H1 (cell line): ENCODE results near the gene GH2. TPM values are rescaled to one million over a fixed set of nuclear protein-coding genes. Genes with fewer than 3 reads are reported as not detected.

Source experiments
- CTCF ChIA-PET: fragments of 300-600 bp; sonication (Branson Sonifier 250); formaldehyde crosslinking; loops from one replicate; lab custom pipeline; 2021; ENCODE audit not compliant: partially characterized antibody; lab: Charles Lee
- POLR2A ChIA-PET: fragments of 300-600 bp; sonication (Branson Sonifier 250); formaldehyde crosslinking; loops from one replicate; lab custom pipeline; 2021; ENCODE audit warnings: inconsistent platforms; ENCODE audit not compliant: partially characterized antibody; lab: Charles Lee
- DNase-seq, 2 experiments: peaks; one replicate each; pipeline versions ENCODE4 v3.0.0 to v3.0.0-alpha.2; 2010 to 2022; ENCODE audit warnings: low spot score in 2 of 2, low read depth in 1 of 2, mixed read lengths in 1 of 2
- FAIRE-seq: peaks from 2 replicates; lab custom pipeline; 2011; peaks lifted over from hg19 to GRCh38; lab: Jason Lieb, UNC
- H2AFZ ChIP-seq: 2 replicates; pipeline ENCODE4 v1.8.1; 2012; ENCODE audit warnings: low read length, inconsistent platforms
- H2AK5ac ChIP-seq: 2 replicates; pipeline ENCODE4 v1.6.1; 2013; ENCODE audit warnings: low read depth, low read length
- H2BK120ac ChIP-seq: replicated peaks from 2 replicates; pipeline ENCODE3; 2013; ENCODE audit warnings: low read depth, low read length, inconsistent platforms
- H2BK12ac ChIP-seq: 2 replicates; pipeline ENCODE4 v1.6.1; 2013; ENCODE audit warnings: low read depth, low read length
- H2BK15ac ChIP-seq: 2 replicates; pipeline ENCODE4 v1.6.1; 2013; ENCODE audit warnings: low read length
- H2BK20ac ChIP-seq: 2 replicates; pipeline ENCODE4 v1.6.1; 2013; ENCODE audit warnings: low read length
- H2BK5ac ChIP-seq: 2 replicates; pipeline ENCODE4 v1.6.1; 2013; ENCODE audit warnings: low read depth, low read length
- H3K14ac ChIP-seq: 2 replicates; pipeline ENCODE4 v1.6.1; 2013; ENCODE audit warnings: inconsistent platforms; ENCODE audit not compliant: insufficient read length
- H3K18ac ChIP-seq: 2 replicates; pipeline ENCODE4 v1.6.1; 2013; ENCODE audit warnings: low read length; ENCODE audit errors: extremely low read depth
- H3K23ac ChIP-seq: 2 replicates; pipeline ENCODE4 v1.6.1; 2013; ENCODE audit warnings: inconsistent platforms; ENCODE audit not compliant: insufficient read length
- H3K23me2 ChIP-seq: 2 replicates; pipeline ENCODE4 v1.6.1; 2013; ENCODE audit warnings: low read depth, low read length
- H3K27ac ChIP-seq: 2 replicates; pipeline ENCODE4 v1.6.1; 2011; ENCODE audit warnings: low read depth, low read length, inconsistent platforms
- H3K27me3 ChIP-seq, 4 experiments: replicated peaks in 1 of 4; 1 replicate in 1 of 4; 2 replicates in 3 of 4; pipeline versions ENCODE4 v1.6.1 to v1.8.1; 2011 to 2013; ENCODE audit warnings: low read length in 3 of 4, mild to moderate bottlenecking in 3 of 4, inconsistent platforms in 2 of 4, mixed read lengths in 2 of 4, moderate library complexity in 1 of 4; ENCODE audit not compliant: control insufficient read depth in 3 of 4, insufficient read depth in 3 of 4; ENCODE audit errors: extremely low read depth in 1 of 4
- H3K36me3 ChIP-seq, 4 experiments: 2 replicates each; pipeline versions ENCODE4 v1.6.1 to v1.8.1; 2011 to 2013; ENCODE audit warnings: mild to moderate bottlenecking in 4 of 4, low read length in 3 of 4, moderate library complexity in 2 of 4, control low read depth in 1 of 4, inconsistent platforms in 1 of 4; ENCODE audit not compliant: insufficient read depth in 4 of 4, control insufficient read depth in 2 of 4
- H3K4ac ChIP-seq: replicated peaks from 2 replicates; pipeline ENCODE3; 2013; ENCODE audit warnings: low read length, low read depth, mixed read lengths, inconsistent platforms; ENCODE audit not compliant: insufficient read length
- H3K4me1 ChIP-seq, 4 experiments: replicated peaks in 1 of 4; 1 replicate in 1 of 4; 2 replicates in 3 of 4; pipeline versions ENCODE4 v1.6.1 to v1.8.1; 2011 to 2013; ENCODE audit warnings: low read length in 3 of 4, inconsistent platforms in 2 of 4, mixed read lengths in 1 of 4; ENCODE audit not compliant: insufficient read depth in 4 of 4, control insufficient read depth in 3 of 4
- H3K4me2 ChIP-seq, 2 experiments: 2 replicates each; pipeline versions ENCODE4 v1.6.1 to v1.8.1; 2011 to 2013; ENCODE audit warnings: low read depth in 2 of 2, low read length in 2 of 2, control low read depth in 1 of 2, inconsistent platforms in 1 of 2, mild to moderate bottlenecking in 1 of 2; ENCODE audit not compliant: insufficient read depth in 1 of 2
- H3K4me3 ChIP-seq, 4 experiments: fragments of 200-600, 300-600 bp in 1 of 4; sonication (generic), shearing (Covaris generic), sonication (Bioruptor Twin) in 1 of 4; 2 replicates each; pipeline versions ENCODE4 v1.5.1 to v1.8.1; 2011 to 2016; ENCODE audit warnings: low read length in 4 of 4, low read depth in 3 of 4, control low read depth in 2 of 4, inconsistent platforms in 2 of 4, mild to moderate bottlenecking in 2 of 4, mixed read lengths in 1 of 4, moderate library complexity in 1 of 4; ENCODE audit not compliant: insufficient read depth in 2 of 4; ENCODE audit errors: extremely low read depth in 1 of 4
- H3K56ac ChIP-seq: replicated peaks from 2 replicates; pipeline ENCODE3; 2013; ENCODE audit warnings: low read depth, mild to moderate bottlenecking, mixed read lengths, low read length, inconsistent platforms; ENCODE audit not compliant: insufficient read length
- H3K79me1 ChIP-seq: 2 replicates; pipeline ENCODE4 v1.6.1; 2013; ENCODE audit warnings: low read depth, low read length, control low read depth
- H3K79me2 ChIP-seq, 2 experiments: 2 replicates each; pipeline versions ENCODE4 v1.6.1 to v1.8.1; 2012 to 2013; ENCODE audit warnings: low read length in 2 of 2, mild to moderate bottlenecking in 2 of 2, inconsistent platforms in 1 of 2; ENCODE audit not compliant: insufficient read depth in 2 of 2, control insufficient read depth in 1 of 2
- H3K9ac ChIP-seq, 4 experiments: replicated peaks in 1 of 4; 1 replicate in 1 of 4; 2 replicates in 3 of 4; pipeline versions ENCODE4 v1.6.1 to v1.8.1; 2011 to 2013; ENCODE audit warnings: low read depth in 3 of 4, low read length in 3 of 4, control low read depth in 2 of 4, mild to moderate bottlenecking in 2 of 4, moderate library complexity in 2 of 4, inconsistent platforms in 1 of 4; ENCODE audit errors: extremely low read depth in 1 of 4
- H3K9me3 ChIP-seq, 2 experiments: 2 replicates each; pipeline versions ENCODE4 v1.6.1 to v1.8.1; 2012 to 2013; ENCODE audit warnings: mild to moderate bottlenecking in 2 of 2, moderate library complexity in 2 of 2, control low read depth in 1 of 2, inconsistent platforms in 1 of 2, low read depth in 1 of 2, low read length in 1 of 2, mixed read lengths in 1 of 2; ENCODE audit not compliant: insufficient read depth in 2 of 2
- H4K20me1 ChIP-seq, 2 experiments: replicated peaks in 1 of 2; 2 replicates each; pipeline versions ENCODE3 to v1.8.1; 2011 to 2013; ENCODE audit warnings: inconsistent platforms in 2 of 2, low read length in 2 of 2, mild to moderate bottlenecking in 1 of 2; ENCODE audit not compliant: insufficient read depth in 2 of 2, control insufficient read depth in 1 of 2
- H4K5ac ChIP-seq: 2 replicates; pipeline ENCODE4 v1.6.1; 2013; ENCODE audit warnings: low read length, low read depth, mixed read lengths, inconsistent platforms; ENCODE audit not compliant: insufficient read length
- H4K8ac ChIP-seq: 2 replicates; pipeline ENCODE4 v1.8.0; 2013; ENCODE audit warnings: mild to moderate bottlenecking, moderate library complexity, low read length, inconsistent platforms; ENCODE audit not compliant: insufficient read depth; ENCODE audit errors: extremely low read depth
- H4K91ac ChIP-seq: replicated peaks from 2 replicates; pipeline ENCODE3; 2013; ENCODE audit warnings: low read length, mixed read lengths, inconsistent platforms; ENCODE audit not compliant: insufficient read length
- PHF8 ChIP-seq: fragments of 200-600 bp; sonication (generic); conservative IDR thresholded peaks from 2 replicates; pipeline ENCODE4 v1.7.1; 2012; ENCODE audit warnings: low read depth, mild to moderate bottlenecking, inconsistent platforms, low read length, moderate library complexity
- WGBS, 2 experiments: shearing (Covaris generic) in 1 of 2; methylation state at CpG; one replicate each; pipeline versions ENCODE4 v1.1.6 to v1.1.7; 2013 to 2015; ENCODE audit warnings: low lambda C conversion rate in 2 of 2, mixed read lengths in 2 of 2, inconsistent platforms in 1 of 2, low coverage in 1 of 2, missing lambda C conversion rate in 1 of 2; ENCODE audit not compliant: insufficient replicate concordance in 2 of 2, insufficient coverage in 1 of 2, insufficient read length in 1 of 2; ENCODE audit errors: extremely low coverage in 1 of 2, missing lambda C conversion rate in 1 of 2; 5-methylcytosine and 5-hydroxymethylcytosine counted together
- polyA plus RNA-seq, 7 experiments: library from polyadenylated mRNA; depleted of rRNA in 3 of 7; stranded (reverse) in 5 of 7; unstranded in 2 of 7; fragments of >200 nt in 5 of 7; fragments of 200-250 nt in 2 of 7; gene quantifications; 1 replicate in 5 of 7; 2 replicates in 1 of 7; 4 replicates in 1 of 7; pipeline versions ENCODE4 v1.2.1 to v1.2.3, GENCODE V29; 2011 to 2013; ENCODE audit warnings: missing spikeins in 2 of 7, mixed read lengths in 2 of 7
- total RNA-seq: library from RNA; stranded (reverse); fragmentation: NEBNext Ultra II Directional; extraction: Animal tissue kit (Norgen Biotek cat#: 25700); gene quantifications from 2 replicates; pipeline ENCODE4 v1.2.1, GENCODE V29; 2021
- TF ChIP-seq, protein P1 (sequence below), 3 experiments: IDR thresholded peaks; 1 replicate in 2 of 3; 2 replicates in 1 of 3; pipeline versions ENCODE4 v1.5.1 to v1.6.1; 2011; ENCODE audit warnings: low read length in 3 of 3, mild to moderate bottlenecking in 3 of 3, inconsistent platforms in 2 of 3, low read depth in 1 of 3, moderate library complexity in 1 of 3; ENCODE audit not compliant: insufficient read depth in 1 of 3; ENCODE audit errors: control extremely low read depth in 1 of 3

Gene GH2
- total and polyA plus RNA-seq, 2 of the 8 experiments (the other 6 are each of a cell fraction or from before 2014, with no cell fraction given) = 0.60 to 1.5 TPM

DNA sequence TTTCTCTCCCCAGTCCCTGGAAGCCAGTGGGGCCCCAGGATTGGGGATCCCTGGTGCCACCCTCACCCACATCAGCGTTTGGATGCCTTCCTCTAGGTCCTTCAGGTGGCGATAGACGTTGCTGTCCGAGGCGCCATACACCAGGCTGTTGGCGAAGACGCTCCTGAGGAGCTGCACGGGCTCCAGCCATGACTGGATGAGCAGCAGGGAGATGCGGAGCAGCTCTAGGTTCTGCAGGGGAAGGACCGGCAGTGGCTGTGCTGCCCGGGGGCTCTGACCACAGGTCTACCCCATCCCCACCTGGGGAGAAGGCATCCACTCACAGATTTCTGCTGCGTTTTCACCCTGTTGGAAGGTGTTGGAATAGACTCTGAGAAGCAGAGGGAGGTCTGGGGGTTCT is 1.0 kb downstream of the GH2 start:
- H3K9ac ChIP-seq = no peak overlapping the region
- no peak overlapping the region for H3K14ac ChIP-seq
- 0 out of 2 replicates have a peak overlapping the region, but pooled peaks have one; percentile 2 for H2BK12ac ChIP-seq
- no peak overlapping the region for H4K91ac ChIP-seq
- no peaks in the 10 kb centered on the region for H3K79me2 ChIP-seq
- H4K8ac ChIP-seq = no peak overlapping the region; the same call in 1 of the 2 replicates
- no peaks in the 10 kb centered on the region for H3K79me1 ChIP-seq
- peak overlapping the region; percentile 7 to 39; a peak in 3 of 4 replicates for H3K4me2 ChIP-seq
- 87% methylated on average over 9 of the region's 12 CpGs; no CpG with 5 or more reads in 1 of the 2 experiments for WGBS, 2 experiments
- no peak overlapping the region for H3K4ac ChIP-seq
- no peaks in the 10 kb centered on the region for H3K36me3 ChIP-seq
- 0 out of 2 replicates have a peak overlapping the region, but pooled peaks have one; percentile 61 for H2BK20ac ChIP-seq
- no peak overlapping the region for H3K56ac ChIP-seq
- peak overlapping the region in 1 of 4 experiments; percentile 33; a peak in 1 of 8 replicates for H3K4me3 ChIP-seq
- H2BK120ac ChIP-seq = no peak overlapping the region
- H3K27ac ChIP-seq = no peak overlapping the region
- POLR2A ChIA-PET = interaction anchor here (0.8 kb wide), 1 partner anchor 15 kb away, joined by 3 read pairs; no protein-coding TSS in a partner anchor
- no peak for DNase-seq
- H3K27me3 ChIP-seq = no peaks in the 10 kb centered on the region
- no peaks in the 10 kb centered on the region for H3K9me3 ChIP-seq
- no peak overlapping the region; the same call in 1 of the 2 replicates for H3K18ac ChIP-seq
- H2BK5ac ChIP-seq = no peak overlapping the region
- no peak overlapping the region for H4K5ac ChIP-seq
- CTCF ChIA-PET = interaction anchor here (0.6 to 4.5 kb wide), 19 partner anchors 14 to 475 kb away, joined by 3 to 66 read pairs (median 5); partner anchors contain the start of genes CSHL1, GH1 and ICAM2
- no peak for FAIRE-seq
- no peaks in the 10 kb centered on the region for H3K23me2 ChIP-seq
- peaks cover 3 to 15% (median 8%) of the 10 kb centered on the region in 4 experiments for H3K4me1 ChIP-seq
- no peak overlapping the region for H3K23ac ChIP-seq
- TF ChIP-seq, protein P1, sequence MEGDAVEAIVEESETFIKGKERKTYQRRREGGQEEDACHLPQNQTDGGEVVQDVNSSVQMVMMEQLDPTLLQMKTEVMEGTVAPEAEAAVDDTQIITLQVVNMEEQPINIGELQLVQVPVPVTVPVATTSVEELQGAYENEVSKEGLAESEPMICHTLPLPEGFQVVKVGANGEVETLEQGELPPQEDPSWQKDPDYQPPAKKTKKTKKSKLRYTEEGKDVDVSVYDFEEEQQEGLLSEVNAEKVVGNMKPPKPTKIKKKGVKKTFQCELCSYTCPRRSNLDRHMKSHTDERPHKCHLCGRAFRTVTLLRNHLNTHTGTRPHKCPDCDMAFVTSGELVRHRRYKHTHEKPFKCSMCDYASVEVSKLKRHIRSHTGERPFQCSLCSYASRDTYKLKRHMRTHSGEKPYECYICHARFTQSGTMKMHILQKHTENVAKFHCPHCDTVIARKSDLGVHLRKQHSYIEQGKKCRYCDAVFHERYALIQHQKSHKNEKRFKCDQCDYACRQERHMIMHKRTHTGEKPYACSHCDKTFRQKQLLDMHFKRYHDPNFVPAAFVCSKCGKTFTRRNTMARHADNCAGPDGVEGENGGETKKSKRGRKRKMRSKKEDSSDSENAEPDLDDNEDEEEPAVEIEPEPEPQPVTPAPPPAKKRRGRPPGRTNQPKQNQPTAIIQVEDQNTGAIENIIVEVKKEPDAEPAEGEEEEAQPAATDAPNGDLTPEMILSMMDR (IDR thresholded peaks at IDR 0.05; ENCODE audit: control extremely low read depth in 1 of 3, insufficient read depth in 1 of 3, low read depth in 1 of 3, low read length in 3 of 3) = peak in 1 of 3 experiments; percentile 1; a peak in 1 of 4 replicates
- TF ChIP-seq PHF8 = no peak
- peak overlapping the region; percentile 81; the same call in 1 of the 2 replicates for H2BK15ac ChIP-seq
- peak overlapping the region; percentile 97 for H2AFZ ChIP-seq
- no peak overlapping the region for H2AK5ac ChIP-seq
- no peaks in the 10 kb centered on the region for H4K20me1 ChIP-seq
